K562 (cell line): ENCODE measurements around the gene NSDHL. TPM values are rescaled to one million over a fixed set of nuclear protein-coding genes. Genes with fewer than 3 reads are reported as not detected.

Experiments
- ATAC-seq: fragments of 200-7000 bp; cut with Tn5 transposase; 3 replicates; pipeline ENCODE4 v1.9.1; 2020; ENCODE audit warnings: moderate library complexity
- BruUV-seq: library from RNA; stranded (reverse); fragments of 400-500 nt; replicated peaks from 2 replicates; lab custom pipeline; 2021; lab: Mats Ljungman, UMichigan
- CTCF ChIA-PET: fragments of 300-600 bp; formaldehyde crosslinking; extraction: SDS; loops from one replicate; lab custom pipeline; 2021; ENCODE audit warnings: low intra/inter-chr PET ratio; lab: Yijun Ruan, JAX
- POLR2A ChIA-PET: fragments of 300-600, 350-650 bp; sonication (Branson Sonifier 250); formaldehyde crosslinking; extraction: SDS; loops from one replicate; lab custom pipeline; 2021; ENCODE audit warnings: antibody characterized with exemption, inconsistent platforms; lab: Yijun Ruan, JAX
- DNase-seq, 4 experiments: peaks; one replicate each; pipeline versions ENCODE4 v3.0.0 to v3.0.0-alpha.2; 2011 to 2018; ENCODE audit warnings: low spot score in 3 of 4, mixed read lengths in 3 of 4; ENCODE audit errors: extremely low read depth in 1 of 4
- FAIRE-seq: peaks from 2 replicates; lab custom pipeline; 2011; peaks lifted over from hg19 to GRCh38; lab: Jason Lieb, UNC
- H2AFZ ChIP-seq: 2 replicates; pipeline ENCODE4 v1.6.0; 2011; ENCODE audit warnings: low read depth, low read length, control low read depth, inconsistent platforms
- H3K27ac ChIP-seq: fragments of 200-600 bp; 3 replicates; pipeline ENCODE4 v1.8.0; 2011; ENCODE audit warnings: low read depth, mild to moderate bottlenecking, control low read depth, inconsistent platforms, low read length, moderate library complexity, mixed read lengths; ENCODE audit errors: extremely low read depth
- H3K27me3 ChIP-seq, 2 experiments: fragments of 300-600 bp in 1 of 2; 2 replicates in 1 of 2; 3 replicates in 1 of 2; pipeline versions ENCODE4 v1.6.0 to v1.8.0; 2011; ENCODE audit warnings: inconsistent platforms in 2 of 2, low read length in 2 of 2, mild to moderate bottlenecking in 1 of 2, mixed read lengths in 1 of 2, moderate library complexity in 1 of 2; ENCODE audit not compliant: control insufficient read depth in 2 of 2, insufficient read depth in 2 of 2
- H3K36me3 ChIP-seq: fragments of 300-600 bp; 3 replicates; pipeline ENCODE4 v1.8.0; 2011; ENCODE audit warnings: mild to moderate bottlenecking, low read length, inconsistent platforms; ENCODE audit not compliant: control insufficient read depth, insufficient read depth
- H3K4me1 ChIP-seq, 2 experiments: fragments of 200-600 bp in 1 of 2; replicated peaks in 1 of 2; 2 replicates in 1 of 2; 3 replicates in 1 of 2; pipeline versions ENCODE4 v1.5.1 to v1.8.0; 2011; ENCODE audit warnings: inconsistent platforms in 2 of 2, low read length in 2 of 2, mild to moderate bottlenecking in 1 of 2, mixed read lengths in 1 of 2, moderate library complexity in 1 of 2; ENCODE audit not compliant: control insufficient read depth in 2 of 2, insufficient read depth in 2 of 2
- H3K4me2 ChIP-seq: 2 replicates; pipeline ENCODE4 v1.6.1; 2011; ENCODE audit warnings: low read length, control low read depth, inconsistent platforms, mixed read lengths; ENCODE audit not compliant: insufficient read depth
- H3K4me3 ChIP-seq: fragments of 200-600 bp; sonication (generic), shearing (Covaris generic); 2 replicates; pipeline ENCODE4 v1.5.1; 2016; ENCODE audit warnings: control low read depth, inconsistent platforms
- H3K79me2 ChIP-seq: fragments of 200-600 bp; 3 replicates; pipeline ENCODE4 v1.8.0; 2011; ENCODE audit warnings: low read length, inconsistent platforms; ENCODE audit not compliant: control insufficient read depth, insufficient read depth
- H3K9ac ChIP-seq, 2 experiments: 2 replicates each; pipeline versions ENCODE4 v1.6.0 to v1.6.1; 2011; ENCODE audit warnings: low read depth in 2 of 2, low read length in 2 of 2, control low read depth in 1 of 2, inconsistent platforms in 1 of 2, mild to moderate bottlenecking in 1 of 2, mixed read lengths in 1 of 2; ENCODE audit not compliant: insufficient read depth in 1 of 2
- H3K9me1 ChIP-seq: one replicate; pipeline ENCODE4 v1.6.0; 2011; ENCODE audit warnings: inconsistent platforms, mild to moderate bottlenecking, low read length, moderate library complexity; ENCODE audit not compliant: control insufficient read depth, insufficient read depth
- H3K9me3 ChIP-seq: replicated peaks from 2 replicates; pipeline ENCODE4 v1.5.1; 2011; ENCODE audit warnings: low read depth, low read length, inconsistent platforms; ENCODE audit not compliant: control insufficient read depth, insufficient read depth
- H4K20me1 ChIP-seq: replicated peaks from 2 replicates; pipeline ENCODE4 v1.6.1; 2011; ENCODE audit warnings: low read length, inconsistent platforms, mixed read lengths; ENCODE audit not compliant: control insufficient read depth, insufficient read depth
- CCNT2 ChIP-seq: IDR thresholded peaks from 2 replicates; pipeline ENCODE4 v1.6.1; 2011; ENCODE audit warnings: borderline replicate concordance, low read depth, mild to moderate bottlenecking, moderate library complexity, mixed read lengths, low read length; ENCODE audit not compliant: insufficient read length; ENCODE audit errors: extremely low read depth
- FOXP1 ChIP-seq: sonication (generic); formaldehyde crosslinking; IDR thresholded peaks from 2 replicates; pipeline ENCODE4 v1.8.0; 2022; ENCODE audit warnings: mild to moderate bottlenecking, missing genetic modification reagents
- HDGF ChIP-seq: fragments of 450-650 bp; IDR thresholded peaks from 2 replicates; pipeline ENCODE4 v1.6.1; 2016
- MTA2 ChIP-seq: fragments of 450-650 bp; IDR thresholded peaks from 2 replicates; pipeline ENCODE4 v1.6.1; 2016; ENCODE audit warnings: low read depth
- POLR3G ChIP-seq: IDR thresholded peaks from 2 replicates; pipeline ENCODE4 v1.6.1; 2011; ENCODE audit not compliant: insufficient read length, insufficient replicate concordance; ENCODE audit errors: extremely low read depth
- SIN3B ChIP-seq: fragments of 450-650 bp; IDR thresholded peaks from 2 replicates; pipeline ENCODE4 v1.6.1; 2017; ENCODE audit warnings: low read depth, mild to moderate bottlenecking, moderate library complexity
- SREBF1 ChIP-seq: fragments of 150-350 bp; IDR thresholded peaks from 2 replicates; pipeline ENCODE4 v1.6.1; 2014; ENCODE audit warnings: antibody characterized with exemption, low read depth, low read length, borderline replicate concordance
- TRIM24 ChIP-seq, 2 experiments: fragments of 450-650 bp; IDR thresholded peaks; 2 replicates each; pipeline ENCODE4 v1.6.1; 2016
- ZBTB7A ChIP-seq: IDR thresholded peaks from 2 replicates; pipeline ENCODE4 v1.6.1; 2011; ENCODE audit warnings: low read depth, mild to moderate bottlenecking, low read length, moderate library complexity, borderline replicate concordance; ENCODE audit not compliant: control insufficient read depth
- ZNF174 ChIP-seq: fragments of 250-450 bp; sonication (Bioruptor Pico); IDR thresholded peaks from 2 replicates; pipeline ENCODE4 v1.4.0; 2020; ENCODE audit warnings: mild to moderate bottlenecking
- ZSCAN32 ChIP-seq: fragments of 450-650 bp; formaldehyde crosslinking; IDR thresholded peaks from 2 replicates; pipeline ENCODE4 v1.4.0; 2020; ENCODE audit warnings: mild to moderate bottlenecking, moderate library complexity
- WGBS: fragments of 100-300 bp; shearing (Covaris generic); methylation state at CpG from one replicate; pipeline ENCODE4 v1.1.6; 2016; ENCODE audit warnings: low coverage, mixed read lengths; ENCODE audit not compliant: insufficient coverage; ENCODE audit errors: missing lambda C conversion rate; 5-methylcytosine and 5-hydroxymethylcytosine counted together
- in situ Hi-C: fragments of 300-500 bp; cut with MboI; formaldehyde crosslinking; loops from 4 replicates; pipeline ENCODE4 v1.15.0; 2018; ENCODE audit warnings: inconsistent platforms, mixed read lengths
- intact Hi-C: fragments of 100-400 bp; cut with micrococcal nuclease; formaldehyde crosslinking; loops from 2 replicates; pipeline ENCODE4 v1.14.2; 2022
- polyA plus RNA-seq, 8 experiments: library from polyadenylated mRNA; depleted of rRNA in 4 of 8; stranded (reverse) in 5 of 8; unstranded in 3 of 8; fragments of >200 nt; fragmentation: Nextera tagmentation in 2 of 8; fragmentation: Illumina TruSeq in 1 of 8; extraction: Ambion mirVana in 2 of 8; extraction: Trizol in 1 of 8; gene quantifications; 2 replicates each; pipeline versions ENCODE4 v1.2.1 to v1.2.3, GENCODE V29; 2011 to 2014; ENCODE audit warnings: inconsistent platforms in 1 of 8, missing spikeins in 1 of 8
- total RNA-seq, 7 experiments: library from RNA; depleted of rRNA in 6 of 7; stranded (reverse); fragments of >200 nt in 6 of 7; fragmentation: Illumina TruSeq in 2 of 7; extraction: Trizol in 2 of 7; gene quantifications; 2 replicates each; pipeline versions ENCODE4 v1.2.1 to v1.2.3, GENCODE V29; 2011 to 2021; ENCODE audit warnings: low replicate concordance in 1 of 7
- TF ChIP-seq, protein P1 (sequence below): fragments of 150-350 bp; IDR thresholded peaks from 2 replicates; pipeline ENCODE4 v1.6.1; 2014; ENCODE audit warnings: low read depth, mild to moderate bottlenecking, low read length, borderline replicate concordance
- TF ChIP-seq, protein P2 (sequence below), 2 experiments: IDR thresholded peaks in 1 of 2; conservative IDR thresholded peaks in 1 of 2; 2 replicates each; pipeline ENCODE4 v1.6.1; 2016; ENCODE audit warnings: low read depth in 2 of 2, mild to moderate bottlenecking in 1 of 2, missing compliant biosample characterization in 1 of 2, missing genetic modification characterization in 1 of 2, moderate library complexity in 1 of 2
- TF ChIP-seq, protein P3 (sequence below): sonication (generic); formaldehyde crosslinking; IDR thresholded peaks from 2 replicates; pipeline ENCODE4 v1.9.0; 2022; ENCODE audit warnings: mild to moderate bottlenecking, missing genetic modification reagents
- TF ChIP-seq, protein P4 (sequence below), 3 experiments: IDR thresholded peaks in 2 of 3; conservative IDR thresholded peaks in 1 of 3; 2 replicates each; pipeline ENCODE4 v1.5.1; 2011 to 2012; ENCODE audit warnings: low read length in 3 of 3, mild to moderate bottlenecking in 3 of 3, control low read depth in 2 of 3, improper control_type of control experiment in 1 of 3, inconsistent platforms in 1 of 3, low read depth in 1 of 3, mixed read lengths in 1 of 3, moderate library complexity in 1 of 3; ENCODE audit not compliant: insufficient read depth in 2 of 3

The NSDHL gene
- total and polyA plus RNA-seq, 9 of the 15 experiments (the other 6 are each of a cell fraction or from before 2014, with no cell fraction given) = 22.5 to 63.4 (median 40.8) TPM

DNA sequence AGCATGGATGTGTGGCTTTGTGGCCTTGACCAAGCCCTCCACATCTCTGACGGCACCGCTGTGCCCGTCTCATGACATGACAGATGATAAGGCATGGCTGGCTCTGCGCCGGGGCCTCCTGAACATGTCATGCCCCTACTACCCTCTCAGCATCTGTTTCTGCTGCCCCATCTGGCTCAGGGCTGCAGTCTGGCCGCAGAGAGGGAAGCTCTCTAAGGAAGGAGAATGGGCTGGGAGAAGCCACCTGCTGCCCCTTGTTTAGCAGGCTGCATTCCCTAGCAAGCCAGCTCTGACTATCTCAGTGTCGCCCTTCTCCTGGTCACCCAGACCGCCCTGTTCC lies 74.2 kb downstream of the NSDHL start:
- Histone ChIP-seq H3K36me3 (no peaks in the 10 kb centered on the region), H3K9me1 (peaks cover 3% of the 10 kb centered on the region), H3K27me3 (peaks cover 16 to 72% of the 10 kb centered on the region in 2 experiments; a peak in 4 of 5 replicates), H3K27ac (no peak overlapping the region), H3K4me1 (peaks cover 0 to 9% of the 10 kb centered on the region in 2 experiments; a peak in 3 of 5 replicates), H3K79me2 (no peaks in the 10 kb centered on the region), H3K9me3 (no peaks in the 10 kb centered on the region), H3K4me2 (no peak overlapping the region), H4K20me1 (no peaks in the 10 kb centered on the region; the same call in 1 of the 2 replicates), H3K9ac (no peak overlapping the region), H2AFZ (no peak overlapping the region), H3K4me3 (no peak overlapping the region)
- DNase-seq (peak in 1 of 4 experiments; percentile 17), FAIRE-seq (no peak), ATAC-seq (no peak)
- in situ Hi-C loops (no loop called here), intact Hi-C loops (no loop called here)
- 4% methylated on average over 5 of the region's 8 CpGs for WGBS
- ChIA-PET CTCF (interaction anchor here (1.0 kb wide), 1 partner anchor 21 kb away, joined by 3 read pairs; no protein-coding TSS in a partner anchor), POLR2A (no interaction called here)
- no TSS peak for BruUV-seq
- TF ChIP-seq ZSCAN32 (CRISPR knock-in tag) (no peak), ZNF174 (CRISPR knock-in tag) (no peak), SIN3B (no peak), MTA2 (no peak), ZBTB7A (no peak), POLR3G (no peak), FOXP1 (no peak), CCNT2 (no peak), TRIM24 (IDR thresholded peaks at IDR 0.05) (no peak), SREBF1 (no peak), HDGF (no peak)
- TF ChIP-seq, protein P1, sequence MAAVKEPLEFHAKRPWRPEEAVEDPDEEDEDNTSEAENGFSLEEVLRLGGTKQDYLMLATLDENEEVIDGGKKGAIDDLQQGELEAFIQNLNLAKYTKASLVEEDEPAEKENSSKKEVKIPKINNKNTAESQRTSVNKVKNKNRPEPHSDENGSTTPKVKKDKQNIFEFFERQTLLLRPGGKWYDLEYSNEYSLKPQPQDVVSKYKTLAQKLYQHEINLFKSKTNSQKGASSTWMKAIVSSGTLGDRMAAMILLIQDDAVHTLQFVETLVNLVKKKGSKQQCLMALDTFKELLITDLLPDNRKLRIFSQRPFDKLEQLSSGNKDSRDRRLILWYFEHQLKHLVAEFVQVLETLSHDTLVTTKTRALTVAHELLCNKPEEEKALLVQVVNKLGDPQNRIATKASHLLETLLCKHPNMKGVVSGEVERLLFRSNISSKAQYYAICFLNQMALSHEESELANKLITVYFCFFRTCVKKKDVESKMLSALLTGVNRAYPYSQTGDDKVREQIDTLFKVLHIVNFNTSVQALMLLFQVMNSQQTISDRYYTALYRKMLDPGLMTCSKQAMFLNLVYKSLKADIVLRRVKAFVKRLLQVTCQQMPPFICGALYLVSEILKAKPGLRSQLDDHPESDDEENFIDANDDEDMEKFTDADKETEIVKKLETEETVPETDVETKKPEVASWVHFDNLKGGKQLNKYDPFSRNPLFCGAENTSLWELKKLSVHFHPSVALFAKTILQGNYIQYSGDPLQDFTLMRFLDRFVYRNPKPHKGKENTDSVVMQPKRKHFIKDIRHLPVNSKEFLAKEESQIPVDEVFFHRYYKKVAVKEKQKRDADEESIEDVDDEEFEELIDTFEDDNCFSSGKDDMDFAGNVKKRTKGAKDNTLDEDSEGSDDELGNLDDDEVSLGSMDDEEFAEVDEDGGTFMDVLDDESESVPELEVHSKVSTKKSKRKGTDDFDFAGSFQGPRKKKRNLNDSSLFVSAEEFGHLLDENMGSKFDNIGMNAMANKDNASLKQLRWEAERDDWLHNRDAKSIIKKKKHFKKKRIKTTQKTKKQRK = no peak
- TF ChIP-seq, protein P2, sequence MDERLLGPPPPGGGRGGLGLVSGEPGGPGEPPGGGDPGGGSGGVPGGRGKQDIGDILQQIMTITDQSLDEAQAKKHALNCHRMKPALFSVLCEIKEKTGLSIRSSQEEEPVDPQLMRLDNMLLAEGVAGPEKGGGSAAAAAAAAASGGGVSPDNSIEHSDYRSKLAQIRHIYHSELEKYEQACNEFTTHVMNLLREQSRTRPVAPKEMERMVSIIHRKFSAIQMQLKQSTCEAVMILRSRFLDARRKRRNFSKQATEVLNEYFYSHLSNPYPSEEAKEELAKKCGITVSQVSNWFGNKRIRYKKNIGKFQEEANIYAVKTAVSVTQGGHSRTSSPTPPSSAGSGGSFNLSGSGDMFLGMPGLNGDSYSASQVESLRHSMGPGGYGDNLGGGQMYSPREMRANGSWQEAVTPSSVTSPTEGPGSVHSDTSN (CRISPR knock-in tag; IDR thresholded peaks at IDR 0.05; ENCODE audit: low read depth) = no peak
- TF ChIP-seq, protein P2 (tag; conservative IDR thresholded peaks at IDR 0.05; ENCODE audit: low read depth) = no peak
- TF ChIP-seq, protein P3, sequence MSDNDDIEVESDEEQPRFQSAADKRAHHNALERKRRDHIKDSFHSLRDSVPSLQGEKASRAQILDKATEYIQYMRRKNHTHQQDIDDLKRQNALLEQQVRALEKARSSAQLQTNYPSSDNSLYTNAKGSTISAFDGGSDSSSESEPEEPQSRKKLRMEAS (CRISPR knock-in tag) = no peak
- TF ChIP-seq, protein P4, sequence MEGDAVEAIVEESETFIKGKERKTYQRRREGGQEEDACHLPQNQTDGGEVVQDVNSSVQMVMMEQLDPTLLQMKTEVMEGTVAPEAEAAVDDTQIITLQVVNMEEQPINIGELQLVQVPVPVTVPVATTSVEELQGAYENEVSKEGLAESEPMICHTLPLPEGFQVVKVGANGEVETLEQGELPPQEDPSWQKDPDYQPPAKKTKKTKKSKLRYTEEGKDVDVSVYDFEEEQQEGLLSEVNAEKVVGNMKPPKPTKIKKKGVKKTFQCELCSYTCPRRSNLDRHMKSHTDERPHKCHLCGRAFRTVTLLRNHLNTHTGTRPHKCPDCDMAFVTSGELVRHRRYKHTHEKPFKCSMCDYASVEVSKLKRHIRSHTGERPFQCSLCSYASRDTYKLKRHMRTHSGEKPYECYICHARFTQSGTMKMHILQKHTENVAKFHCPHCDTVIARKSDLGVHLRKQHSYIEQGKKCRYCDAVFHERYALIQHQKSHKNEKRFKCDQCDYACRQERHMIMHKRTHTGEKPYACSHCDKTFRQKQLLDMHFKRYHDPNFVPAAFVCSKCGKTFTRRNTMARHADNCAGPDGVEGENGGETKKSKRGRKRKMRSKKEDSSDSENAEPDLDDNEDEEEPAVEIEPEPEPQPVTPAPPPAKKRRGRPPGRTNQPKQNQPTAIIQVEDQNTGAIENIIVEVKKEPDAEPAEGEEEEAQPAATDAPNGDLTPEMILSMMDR (IDR thresholded peaks at IDR 0.05 in 2 of 3, conservative IDR thresholded peaks at IDR 0.05 in 1 of 3; ENCODE audit: insufficient read depth in 2 of 3, low read depth in 1 of 3, low read length in 3 of 3) = no peak
